ENCODE measurements around the gene SLC7A6OS.

The SLC7A6OS gene

GRCh38 chr16:68275611-68276191, 35.0 kb downstream of the SLC7A6OS start:
- peak; percentile 22 for DNase-seq

GRCh38 chr16:68274441-68274840, 36.3 kb downstream of the SLC7A6OS start:
- no peak for DNase-seq

DNA sequence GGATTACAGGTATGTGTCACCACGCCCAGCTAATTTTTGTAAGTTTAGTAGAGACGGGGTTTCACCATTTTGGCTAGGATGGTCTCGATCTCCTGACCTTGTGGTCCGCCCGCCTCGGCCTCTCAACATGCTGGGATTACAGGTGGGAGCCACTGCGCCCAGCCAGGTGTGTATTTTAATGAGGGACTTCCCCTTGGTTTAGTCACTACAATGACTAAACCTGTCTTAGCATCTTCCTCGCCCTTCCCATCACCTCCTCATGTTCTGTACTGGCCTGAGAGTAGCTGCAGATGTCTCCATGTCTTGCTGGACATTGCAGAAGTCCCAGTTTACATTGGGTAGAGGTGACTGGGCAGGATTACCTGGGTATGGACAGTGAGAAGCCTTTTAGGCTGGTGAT, 36.9 kb downstream of the SLC7A6OS start:
- DNase-seq, result no peak

- no peak for DNase-seq
Observed at GRCh38 chr16:68273459-68273858, 37.3 kb downstream of the SLC7A6OS start.

GRCh38 chr16:68272507-68273209, 38.1 kb downstream of the SLC7A6OS start:
- no peak for DNase-seq

DNA sequence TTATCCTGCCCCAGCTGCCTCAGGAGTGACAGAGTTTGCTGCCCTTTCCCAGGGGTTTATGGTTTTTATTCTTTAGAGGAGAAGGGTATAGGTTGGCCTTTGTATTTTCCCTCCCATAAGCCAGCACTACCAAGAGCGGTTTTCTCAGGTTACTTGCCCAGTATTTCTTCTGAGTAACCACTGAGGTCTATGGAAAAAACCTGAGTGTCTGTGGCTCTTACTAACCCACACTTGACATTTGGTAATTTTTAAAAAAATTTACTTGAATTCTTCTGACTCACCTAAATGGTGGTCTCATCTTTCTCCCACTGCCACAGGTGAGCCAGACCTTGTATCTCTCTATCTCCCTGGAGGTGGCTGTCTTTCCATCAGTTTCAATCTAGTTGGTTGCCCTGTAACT, 40.4 kb downstream of the SLC7A6OS start:
- no peak for DNase-seq

GRCh38 chr16:68269793-68270192, 41.0 kb downstream of the SLC7A6OS start:
- no peak for DNase-seq

GRCh38 chr16:68267612-68268405, 42.9 kb downstream of the SLC7A6OS start:
- DNase-seq, result no peak

DNA sequence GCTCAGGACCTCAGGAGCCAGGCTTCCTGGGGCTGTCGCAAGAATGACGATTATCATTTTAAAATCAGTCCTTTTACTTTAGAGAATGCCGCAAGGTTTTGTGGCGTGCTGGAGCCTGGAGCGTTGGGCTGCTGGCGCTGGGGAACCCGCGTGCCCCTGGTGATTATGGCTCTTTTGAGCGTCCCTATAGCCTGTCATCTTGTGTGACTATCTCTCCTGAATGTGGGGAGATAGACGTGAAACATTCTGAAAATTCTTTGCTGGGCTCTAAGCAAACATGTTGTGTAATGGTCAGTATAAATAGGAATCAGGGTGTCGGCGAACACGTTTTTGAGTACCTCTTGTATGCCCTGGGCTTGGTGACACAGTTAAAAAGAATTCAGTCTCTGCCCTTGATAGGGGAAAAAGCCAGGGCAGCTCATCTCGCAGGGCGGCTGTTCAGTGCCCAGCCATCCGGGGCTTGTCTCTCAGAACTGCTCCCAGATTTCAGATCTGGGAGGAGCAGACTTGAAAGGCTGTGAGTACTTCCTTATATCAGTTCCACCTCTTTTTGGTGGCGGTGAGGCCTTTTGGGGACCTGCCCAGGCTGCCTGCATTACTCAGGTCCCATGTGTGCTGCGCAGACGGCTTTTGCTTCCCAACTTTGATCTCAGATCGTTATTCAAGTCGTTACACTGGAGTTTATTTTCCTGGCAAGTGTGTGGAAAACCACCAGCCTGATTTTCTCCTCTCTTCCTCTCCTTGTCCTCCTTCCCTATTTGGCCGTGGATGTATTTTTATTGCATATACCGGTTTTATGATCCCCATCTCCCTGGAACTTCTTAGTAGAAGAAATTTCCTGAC, 45.4 kb downstream of the SLC7A6OS start:
- DNase-seq, result peak; percentile 70

DNA sequence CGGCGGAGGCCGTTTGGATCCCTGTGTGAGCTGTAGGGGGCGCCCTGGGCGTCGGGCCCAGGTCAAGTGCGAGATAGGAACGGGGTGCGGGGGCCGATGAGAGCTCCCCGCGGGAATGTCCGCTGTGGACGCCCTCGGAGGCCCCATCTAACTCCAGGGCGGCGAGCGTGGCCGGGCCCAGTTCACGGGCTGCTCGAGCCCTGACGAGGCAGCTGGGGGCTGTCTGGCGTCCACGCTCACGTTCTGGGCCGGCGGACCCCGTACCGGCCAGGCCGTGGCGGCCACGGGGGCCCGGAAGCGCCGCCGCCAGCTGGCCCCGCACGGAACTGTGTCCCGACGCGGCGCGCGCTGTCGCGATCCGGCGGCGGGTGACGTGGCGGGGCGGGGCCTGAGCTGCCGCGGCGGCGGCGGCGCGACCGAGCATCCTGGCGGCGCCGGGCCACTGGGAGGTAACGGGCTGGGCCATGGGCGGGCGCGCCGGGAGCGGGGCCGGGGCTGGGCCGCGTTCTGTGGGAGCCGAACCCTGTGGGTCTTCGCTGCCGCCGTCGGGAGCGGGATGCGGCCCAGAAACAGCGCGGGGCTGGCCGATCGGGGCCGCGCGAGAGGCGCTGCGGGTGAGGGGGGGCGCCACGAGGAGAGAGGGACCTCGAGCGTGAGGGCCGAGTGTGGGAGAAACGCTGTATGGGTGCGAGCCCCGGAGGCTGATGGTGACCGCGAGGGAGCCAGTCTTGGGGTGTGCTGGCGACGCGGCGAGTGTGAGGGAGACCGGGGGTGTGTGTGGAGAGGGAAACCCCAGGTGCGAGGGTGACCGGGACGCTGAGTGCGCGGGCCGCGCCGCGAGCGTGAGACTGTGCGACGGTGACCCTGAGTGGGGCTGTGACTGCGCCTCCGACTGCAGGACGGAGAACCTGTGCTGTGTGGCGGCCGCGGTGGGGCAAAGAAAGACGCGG, 46.3 kb downstream of the SLC7A6OS start, which contains the start of gene SLC7A6:
Gene SLC7A6 (plus strand): TSS at position 399 of the 950 bp plus-strand sequence. CDS start 10,201 bp downstream, outside the sequence.
- DNase-seq, result peak; percentile 49

GRCh38 chr16:68263559-68264127, 47.1 kb downstream of the SLC7A6OS start:
- DNase-seq, result no peak

- DNase-seq, result no peak
Observed at GRCh38 chr16:68259007-68259825, 51.5 kb downstream of the SLC7A6OS start.

GRCh38 chr16:68257906-68258800, 52.6 kb downstream of the SLC7A6OS start:
- DNase-seq, result peak; percentile 85

GRCh38 chr16:68257251-68257905, 53.4 kb downstream of the SLC7A6OS start:
- DNase-seq, result peak; percentile 95

GRCh38 chr16:68255712-68256111, 55.0 kb downstream of the SLC7A6OS start:
- no peak for DNase-seq

GRCh38 chr16:68253721-68254120, 57.0 kb downstream of the SLC7A6OS start:
- no peak for DNase-seq

DNA sequence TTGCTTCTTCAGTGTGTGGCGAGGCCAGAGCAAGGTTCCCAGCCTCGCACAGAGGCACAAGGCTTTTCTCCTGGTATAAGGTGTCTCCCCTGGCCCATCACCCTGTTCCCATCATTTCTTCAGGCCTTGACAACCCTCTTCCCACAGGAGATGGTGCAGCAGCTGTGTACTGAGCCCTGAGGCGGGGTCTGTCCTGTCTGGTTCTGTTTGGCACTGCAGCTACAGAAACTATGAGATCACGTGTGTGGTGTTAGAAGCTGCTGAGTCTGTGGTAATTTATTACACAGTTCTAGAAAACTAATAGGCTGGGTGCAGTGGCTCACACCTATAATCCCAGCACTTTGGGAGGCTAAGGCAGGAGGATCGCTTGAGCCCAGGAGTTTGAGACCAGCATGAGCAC, 58.4 kb downstream of the SLC7A6OS start:
- no peak for DNase-seq

DNA sequence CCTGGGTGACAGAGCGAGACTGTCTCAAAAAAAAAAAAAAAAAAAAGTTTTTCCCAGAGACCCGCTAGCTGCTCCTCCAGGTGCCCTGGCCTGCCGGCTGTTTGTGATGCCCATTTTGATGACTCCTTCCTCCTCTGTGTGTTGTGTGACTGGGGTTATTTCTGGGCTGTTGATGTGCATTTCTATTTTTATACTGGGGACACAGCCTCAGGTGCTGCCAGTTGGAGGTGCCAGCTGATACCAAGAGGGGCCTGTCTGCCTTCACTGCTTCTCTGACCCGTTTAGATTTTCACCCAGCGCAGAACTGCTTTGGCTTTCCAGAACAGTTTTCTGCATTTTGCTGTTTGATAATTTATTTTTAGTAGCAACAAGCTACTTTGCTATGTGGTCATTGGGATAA, 58.9 kb downstream of the SLC7A6OS start:
- no peak for DNase-seq

DNA sequence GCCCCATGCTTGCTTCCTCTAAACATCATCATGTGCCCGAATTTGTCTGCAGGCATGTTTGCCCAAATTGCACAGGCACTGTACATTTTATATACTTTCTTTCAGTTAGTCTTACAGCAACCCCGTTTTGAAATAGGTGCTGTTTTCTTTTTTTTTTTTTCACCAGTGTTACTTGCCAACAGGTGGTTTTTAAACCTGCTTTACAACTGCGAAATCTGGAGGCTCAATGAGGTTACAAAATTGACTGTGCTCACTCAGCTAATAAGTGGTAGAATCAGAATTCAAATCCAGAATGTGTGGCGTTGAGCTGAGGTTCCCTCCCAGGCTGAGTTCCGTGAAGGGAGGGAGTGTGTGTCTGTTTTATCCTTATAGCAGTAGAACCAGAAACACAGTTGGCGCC, 59.8 kb downstream of the SLC7A6OS start:
- DNase-seq, result no peak
